HEK293T (cell line): Measurements from ENCODE around the gene EYS.
"Not testable (repeated sequence)": the region's sequence is repeated elsewhere in the genome, so short reads cannot be mapped to it uniquely, and the experiment has no call there.

ENCODE experiments used
- CTCF ChIA-PET: fragments of 350-600 bp; formaldehyde crosslinking; extraction: SDS; loops from one replicate; lab custom pipeline; 2021; ENCODE audit warnings: antibody characterized with exemption, inconsistent platforms; lab: Yijun Ruan, JAX
- POLR2A ChIA-PET: fragments of 350-600 bp; formaldehyde crosslinking; extraction: SDS; loops from one replicate; lab custom pipeline; 2020; ENCODE audit warnings: antibody characterized with exemption, inconsistent platforms; lab: Yijun Ruan, JAX
- DNase-seq: peaks from one replicate; pipeline ENCODE4 v3.0.0; 2012; ENCODE audit warnings: mixed read lengths; ENCODE audit errors: extremely low spot score
- ARNT ChIP-seq: fragments of 450-650 bp; IDR thresholded peaks from 2 replicates; pipeline ENCODE4 v1.6.1; 2017; ENCODE audit warnings: mild to moderate bottlenecking
- BHLHE40 ChIP-seq: fragments of 450-650 bp; IDR thresholded peaks from 2 replicates; pipeline ENCODE4 v1.6.1; 2016; ENCODE audit warnings: mild to moderate bottlenecking, moderate library complexity, borderline replicate concordance
- CTBP1 ChIP-seq: fragments of 450-650 bp; IDR thresholded peaks from 2 replicates; pipeline ENCODE4 v1.6.1; 2016; ENCODE audit warnings: borderline replicate concordance
- ELF4 ChIP-seq: fragments of 450-650 bp; IDR thresholded peaks from 2 replicates; pipeline ENCODE4 v1.6.1; 2017; ENCODE audit warnings: antibody characterized with exemption
- FOXA1 ChIP-seq: fragments of 450-650 bp; IDR thresholded peaks from 2 replicates; pipeline ENCODE4 v1.6.1; 2016; ENCODE audit warnings: mild to moderate bottlenecking
- FOXK2 ChIP-seq: fragments of 450-650 bp; IDR thresholded peaks from 2 replicates; pipeline ENCODE4 v1.6.1; 2016; ENCODE audit warnings: mild to moderate bottlenecking
- FOXM1 ChIP-seq: fragments of 450-650 bp; IDR thresholded peaks from 2 replicates; pipeline ENCODE4 v1.6.1; 2017; ENCODE audit warnings: mild to moderate bottlenecking, borderline replicate concordance
- HDGF ChIP-seq: fragments of 450-650 bp; IDR thresholded peaks from 2 replicates; pipeline ENCODE4 v1.6.1; 2017; ENCODE audit warnings: antibody characterized with exemption, borderline replicate concordance
- L3MBTL2 ChIP-seq: fragments of 450-650 bp; conservative IDR thresholded peaks from 2 replicates; pipeline ENCODE4 v1.6.1; 2016; ENCODE audit warnings: mild to moderate bottlenecking
- LEF1 ChIP-seq: fragments of 450-650 bp; IDR thresholded peaks from 2 replicates; pipeline ENCODE4 v1.6.1; 2017; ENCODE audit warnings: mild to moderate bottlenecking, borderline replicate concordance
- NFRKB ChIP-seq: fragments of 450-650 bp; IDR thresholded peaks from 2 replicates; pipeline ENCODE4 v1.6.1; 2016; ENCODE audit warnings: mild to moderate bottlenecking, moderate library complexity
- SP1 ChIP-seq: fragments of 450-650 bp; IDR thresholded peaks from 2 replicates; pipeline ENCODE4 v1.6.1; 2017
- SUZ12 ChIP-seq: fragments of 450-650 bp; IDR thresholded peaks from 2 replicates; pipeline ENCODE4 v1.6.1; 2016; ENCODE audit warnings: mild to moderate bottlenecking
- TARDBP ChIP-seq: fragments of 450-650 bp; IDR thresholded peaks from 2 replicates; pipeline ENCODE4 v1.6.1; 2016
- ZNF384 ChIP-seq: fragments of 450-650 bp; IDR thresholded peaks from 2 replicates; pipeline ENCODE4 v1.6.1; 2016
- TF ChIP-seq, protein P1 (sequence below): fragments of 450-650 bp; IDR thresholded peaks from 2 replicates; pipeline ENCODE4 v1.6.1; 2016

EYS gene

DNA sequence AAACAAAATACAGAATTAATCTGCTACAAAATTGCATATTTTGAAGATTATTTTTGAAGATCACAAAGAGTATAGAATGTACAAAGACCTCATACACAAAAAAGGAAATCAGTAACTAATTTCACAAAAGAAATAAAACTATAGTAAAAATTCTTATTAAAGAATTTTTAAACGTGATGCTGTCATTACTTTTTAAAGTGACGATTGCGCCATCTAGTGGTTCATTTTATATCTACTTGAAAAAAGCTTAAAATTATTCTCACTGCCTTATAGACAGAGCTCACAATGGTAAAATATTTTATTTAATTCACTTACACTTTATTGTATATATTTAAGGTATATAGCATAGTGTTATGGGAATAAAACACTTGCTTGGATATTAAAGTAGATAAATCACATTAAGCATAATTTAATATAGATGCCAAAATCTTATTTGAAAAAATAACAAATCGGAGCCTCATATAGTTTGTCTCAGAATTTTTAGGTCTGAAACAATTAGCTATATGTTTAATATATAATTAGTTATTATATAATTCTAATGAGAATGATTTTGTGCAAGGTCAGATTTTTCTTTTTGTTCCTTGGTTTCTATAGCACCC is 1942.6 kb downstream of the EYS start:
- CTCF ChIA-PET = interaction anchor here (0.6 to 1.2 kb wide), 7 partner anchors 38 to 412 kb away, joined by 3 to 12 read pairs (median 5); no protein-coding TSS in a partner anchor
- POLR2A ChIA-PET = interaction anchor here (0.8 to 0.9 kb wide), 2 partner anchors 129 to 166 kb away, joined by 3 to 5 read pairs; partner anchors contain the start of gene PHF3
- no peak for TF ChIP-seq TARDBP
- TF ChIP-seq CTBP1 = no peak
- no peak for TF ChIP-seq ZNF384
- no peak for TF ChIP-seq FOXA1
- no peak for TF ChIP-seq FOXM1
- TF ChIP-seq LEF1 = no peak
- no peak for TF ChIP-seq SUZ12
- no peak for TF ChIP-seq HDGF
- TF ChIP-seq BHLHE40 = no peak
- DNase-seq = no peak

DNA sequence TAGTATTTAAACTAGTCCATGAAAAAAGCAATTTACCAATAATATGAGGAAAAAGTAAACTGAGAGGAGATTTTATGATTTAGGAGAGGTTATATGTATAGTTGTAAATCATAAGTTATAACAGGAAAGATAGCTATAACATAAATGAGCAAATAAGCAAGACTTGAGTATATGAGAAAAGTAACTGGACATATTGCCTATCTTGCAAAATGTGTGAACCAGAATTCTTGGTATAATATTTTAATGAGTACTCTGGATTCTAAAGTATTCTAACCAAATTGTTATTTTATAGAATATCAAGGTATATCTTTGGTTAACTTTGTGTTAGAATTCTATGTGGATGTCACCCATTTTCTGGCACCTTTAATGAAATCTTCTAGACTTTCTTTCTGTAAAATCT is 1946.8 kb downstream of the EYS start:
- CTCF ChIA-PET = no interaction called here
- no peak for TF ChIP-seq SP1
- TF ChIP-seq TARDBP = no peak
- TF ChIP-seq HDGF = no peak
- no peak for TF ChIP-seq FOXM1
- TF ChIP-seq, protein P1, sequence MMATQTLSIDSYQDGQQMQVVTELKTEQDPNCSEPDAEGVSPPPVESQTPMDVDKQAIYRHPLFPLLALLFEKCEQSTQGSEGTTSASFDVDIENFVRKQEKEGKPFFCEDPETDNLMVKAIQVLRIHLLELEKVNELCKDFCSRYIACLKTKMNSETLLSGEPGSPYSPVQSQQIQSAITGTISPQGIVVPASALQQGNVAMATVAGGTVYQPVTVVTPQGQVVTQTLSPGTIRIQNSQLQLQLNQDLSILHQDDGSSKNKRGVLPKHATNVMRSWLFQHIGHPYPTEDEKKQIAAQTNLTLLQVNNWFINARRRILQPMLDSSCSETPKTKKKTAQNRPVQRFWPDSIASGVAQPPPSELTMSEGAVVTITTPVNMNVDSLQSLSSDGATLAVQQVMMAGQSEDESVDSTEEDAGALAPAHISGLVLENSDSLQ = no peak
- no peak for TF ChIP-seq FOXK2
- no peak for TF ChIP-seq NFRKB
- TF ChIP-seq BHLHE40 = no peak
- no peak for TF ChIP-seq ARNT
- TF ChIP-seq FOXA1 = no peak
- TF ChIP-seq L3MBTL2 = no peak
- no peak for DNase-seq
- POLR2A ChIA-PET = no interaction called here

- ChIA-PET POLR2A (no interaction called here), CTCF (no interaction called here)
- no peak for DNase-seq
- TF ChIP-seq ARNT (no peak), NFRKB (no peak), CTBP1 (no peak), TARDBP (no peak), ELF4 (no peak), ZNF384 (no peak), BHLHE40 (no peak), FOXM1 (no peak), HDGF (no peak), LEF1 (no peak), FOXA1 (no peak), SUZ12 (no peak), SP1 (no peak), L3MBTL2 (no peak), FOXK2 (no peak)
- TF ChIP-seq, protein P1 = no peak
These were observed 1947.4 kb downstream of the EYS start for GRCh38 chr6:63759605-63760105.

DNA sequence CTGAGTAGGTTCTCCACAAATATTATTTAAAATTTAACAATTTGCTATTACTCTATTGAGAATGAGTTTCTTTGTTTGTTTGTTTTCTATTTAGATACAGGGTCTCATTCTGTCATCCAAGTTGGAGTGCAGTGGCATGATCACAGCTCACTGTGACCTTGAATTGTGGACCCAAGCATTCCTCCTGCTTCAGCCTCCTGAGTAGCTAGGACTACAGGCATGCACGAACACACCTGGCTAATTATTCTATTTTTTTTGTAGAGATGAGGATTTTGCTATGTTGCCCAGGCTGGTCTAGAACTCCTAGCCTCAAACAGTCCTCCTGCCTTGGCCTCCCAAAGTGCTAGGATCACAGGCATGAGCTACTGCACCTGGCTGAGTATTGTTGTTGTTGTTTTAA is 1949.2 kb downstream of the EYS start:
- no peak for DNase-seq
- CTCF ChIA-PET = interaction anchor here (0.6 kb wide), 1 partner anchor 255 kb away, joined by 3 read pairs; no protein-coding TSS in a partner anchor
- TF ChIP-seq ARNT (no peak), FOXK2 (no peak), ZNF384 (no peak), ELF4 (no peak), SP1 (no peak), L3MBTL2 (no peak), SUZ12 (no peak)
- TF ChIP-seq, protein P1 = no peak
- POLR2A ChIA-PET = no interaction called here

DNA sequence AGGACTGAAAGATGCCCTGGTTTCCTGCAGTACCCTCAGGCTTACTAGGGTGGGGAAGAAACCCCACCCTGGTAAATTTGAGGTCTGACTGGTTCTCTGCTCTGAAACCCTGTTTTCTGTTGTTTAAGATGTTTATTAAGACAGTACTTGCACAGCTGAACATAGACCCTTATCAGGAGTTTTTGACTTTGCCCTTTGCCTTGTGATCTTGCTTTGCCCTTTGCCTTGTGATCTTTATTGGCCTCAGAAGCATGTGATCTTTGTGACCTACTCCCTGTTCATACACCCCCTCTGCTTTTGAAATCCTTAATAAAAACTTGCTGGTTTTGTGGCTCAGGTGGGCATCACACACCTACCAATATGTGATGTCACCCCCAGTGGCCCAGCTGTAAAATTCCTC is 1949.8 kb downstream of the EYS start:
- POLR2A ChIA-PET, DNase-seq, CTCF ChIA-PET: not testable (repeated sequence)

- CTCF ChIA-PET = no interaction called here
- POLR2A ChIA-PET = no interaction called here
- TF ChIP-seq FOXK2 (no peak), LEF1 (no peak), ELF4 (no peak), ZNF384 (no peak), NFRKB (no peak), TARDBP (no peak)
These were observed 1956.6 kb downstream of the EYS start for GRCh38 chr6:63750400-63750799.

GRCh38 chr6:63745784-63746183 is 1961.2 kb downstream of the EYS start:
- DNase-seq = no peak
- TF ChIP-seq ARNT = no peak
- TF ChIP-seq BHLHE40 = no peak
- TF ChIP-seq NFRKB = no peak
- no peak for TF ChIP-seq FOXM1
- TF ChIP-seq L3MBTL2 = no peak
- TF ChIP-seq SP1 = no peak
- no peak for TF ChIP-seq HDGF
- no peak for TF ChIP-seq FOXA1
- no peak for TF ChIP-seq CTBP1
- TF ChIP-seq, protein P1 = no peak
- TF ChIP-seq FOXK2 = no peak
- no peak for TF ChIP-seq TARDBP
- ChIA-PET CTCF (no interaction called here), POLR2A (no interaction called here)

More at GRCh38 chr6:63750400-63750799, 1956.6 kb downstream of the EYS start:
- no peak for DNase-seq
